PFSK-1 (cell line): ENCODE results near the gene SUFU.

Source experiments
- FOXP2 ChIP-seq: optimal IDR thresholded peaks from 2 replicates; pipeline ENCODE3; 2011; ENCODE audit warnings: borderline replicate concordance, control low read depth, inconsistent platforms; ENCODE audit not compliant: insufficient read depth; ENCODE audit errors: extremely low read length, extremely low read depth
- POLR2AphosphoS5 ChIP-seq: IDR thresholded peaks from 2 replicates; pipeline ENCODE4 v1.6.1; 2012; ENCODE audit warnings: low read depth, mild to moderate bottlenecking, control low read depth, low read length, moderate library complexity
- REST ChIP-seq, 2 experiments: IDR thresholded peaks; 2 replicates each; pipeline versions ENCODE4 v1.6.1 to v1.8.0; 2011 to 2012; ENCODE audit warnings: low read depth in 2 of 2, low read length in 2 of 2, control low read depth in 1 of 2, inconsistent platforms in 1 of 2, mild to moderate bottlenecking in 1 of 2, moderate library complexity in 1 of 2; ENCODE audit not compliant: insufficient read depth in 1 of 2
- SIN3A ChIP-seq: IDR thresholded peaks from 2 replicates; pipeline ENCODE4 v1.6.1; 2012; ENCODE audit warnings: mild to moderate bottlenecking, low read length, moderate library complexity, borderline replicate concordance; ENCODE audit not compliant: insufficient read depth
- TAF1 ChIP-seq: IDR thresholded peaks from 2 replicates; pipeline ENCODE4 v1.6.1; 2012; ENCODE audit warnings: low read length, control low read depth, borderline replicate concordance; ENCODE audit not compliant: insufficient read depth

The SUFU gene

GRCh38 chr10:102619281-102619981 is 115.7 kb downstream of the SUFU start:
- TF ChIP-seq TAF1, result no peak
- TF ChIP-seq REST (IDR thresholded peaks at IDR 0.05; ENCODE audit: insufficient read depth in 1 of 2, low read depth in 2 of 2, low read length in 2 of 2), result no peak

GRCh38 chr10:102620138-102620590 is 116.4 kb downstream of the SUFU start:
- TF ChIP-seq POLR2AphosphoS5, result no peak
- TF ChIP-seq FOXP2, result no peak
- no peak for TF ChIP-seq TAF1
- TF ChIP-seq SIN3A, result no peak
- no peak for TF ChIP-seq REST (IDR thresholded peaks at IDR 0.05; ENCODE audit: insufficient read depth in 1 of 2, low read depth in 2 of 2, low read length in 2 of 2)

GRCh38 chr10:102620591-102621442 is 117.0 kb downstream of the SUFU start:
- TF ChIP-seq FOXP2 (no peak), SIN3A (no peak), POLR2AphosphoS5 (no peak), REST (IDR thresholded peaks at IDR 0.05; ENCODE audit: insufficient read depth in 1 of 2, low read depth in 2 of 2, low read length in 2 of 2) (no peak), TAF1 (no peak)

GRCh38 chr10:102621443-102622325 is 117.9 kb downstream of the SUFU start:
- TF ChIP-seq SIN3A (no peak), REST (IDR thresholded peaks at IDR 0.05; ENCODE audit: insufficient read depth in 1 of 2, low read depth in 2 of 2, low read length in 2 of 2) (no peak), FOXP2 (no peak)
